Endothelial cell of umbilical vein (primary cell): ENCODE measurements around the gene MTA1. TPM values are rescaled to one million over a fixed set of nuclear protein-coding genes. Genes with fewer than 3 reads are reported as not detected.

Source experiments
- BruUV-seq: library from RNA; stranded (reverse); fragments of 400-500 nt; replicated peaks from 2 replicates; lab custom pipeline; 2021; lab: Mats Ljungman, UMichigan
- CTCF ChIA-PET: fragments of 300-600, 350-600 bp; sonication (Branson Sonifier 250); formaldehyde crosslinking; loops from one replicate; lab custom pipeline; 2021; ENCODE audit warnings: antibody characterized with exemption, inconsistent platforms; lab: Charles Lee
- POLR2A ChIA-PET: fragments of 300-600, 350-600 bp; sonication (Branson Sonifier 250); formaldehyde crosslinking; loops from one replicate; lab custom pipeline; 2021; ENCODE audit warnings: antibody characterized with exemption, inconsistent platforms; lab: Charles Lee
- DNase-seq: peaks from one replicate; pipeline ENCODE4 v3.0.0-alpha.2; 2011; ENCODE audit warnings: low read depth, low spot score
- FAIRE-seq: peaks from 2 replicates; lab custom pipeline; 2011; peaks lifted over from hg19 to GRCh38; lab: Jason Lieb, UNC
- H2AFZ ChIP-seq: 2 replicates; pipeline ENCODE4 v1.6.0; 2012; ENCODE audit warnings: low read depth, low read length, control low read depth, inconsistent platforms
- H3K27ac ChIP-seq: 2 replicates; pipeline ENCODE4 v1.5.1; 2011; ENCODE audit warnings: low read depth, mild to moderate bottlenecking, control low read depth, low read length, moderate library complexity; ENCODE audit not compliant: insufficient read depth
- H3K27me3 ChIP-seq, 2 experiments: 2 replicates each; pipeline versions ENCODE4 v1.6.0 to v1.6.1; 2011; ENCODE audit warnings: low read length in 2 of 2, mixed read lengths in 1 of 2; ENCODE audit not compliant: control insufficient read depth in 2 of 2, insufficient read depth in 2 of 2
- H3K36me3 ChIP-seq, 2 experiments: 2 replicates in 1 of 2; 3 replicates in 1 of 2; pipeline ENCODE4 v1.5.1; 2011; ENCODE audit warnings: low read length in 2 of 2, mild to moderate bottlenecking in 1 of 2, moderate library complexity in 1 of 2; ENCODE audit not compliant: control insufficient read depth in 2 of 2, insufficient read depth in 2 of 2; ENCODE audit errors: extremely low read depth in 1 of 2
- H3K4me1 ChIP-seq: 3 replicates; pipeline ENCODE4 v1.5.1; 2011; ENCODE audit warnings: mild to moderate bottlenecking, low read length; ENCODE audit not compliant: control insufficient read depth, insufficient read depth; ENCODE audit errors: extremely low read depth
- H3K4me2 ChIP-seq: 2 replicates; pipeline ENCODE4 v1.6.1; 2011; ENCODE audit warnings: low read length, control low read depth, mixed read lengths; ENCODE audit not compliant: insufficient read depth
- H3K4me3 ChIP-seq, 3 experiments: fragments of 200-600 bp in 1 of 3; sonication (generic), shearing (Covaris generic) in 1 of 3; replicated peaks in 1 of 3; 2 replicates each; pipeline ENCODE4 v1.5.1; 2011 to 2016; ENCODE audit warnings: control low read depth in 3 of 3, low read length in 3 of 3, mild to moderate bottlenecking in 2 of 3, inconsistent platforms in 1 of 3, low read depth in 1 of 3, moderate library complexity in 1 of 3; ENCODE audit not compliant: insufficient read depth in 1 of 3
- H3K79me2 ChIP-seq: 2 replicates; pipeline ENCODE4 v1.6.0; 2012; ENCODE audit warnings: low read length, inconsistent platforms; ENCODE audit not compliant: control insufficient read depth, insufficient read depth
- H3K9ac ChIP-seq: replicated peaks from 2 replicates; pipeline ENCODE3; 2011; ENCODE audit warnings: low read length, control low read depth; ENCODE audit not compliant: insufficient read depth; ENCODE audit errors: extremely low read depth
- H3K9me1 ChIP-seq: replicated peaks from 3 replicates; pipeline ENCODE4 v1.6.0; 2011; ENCODE audit warnings: mild to moderate bottlenecking, low read length; ENCODE audit not compliant: control insufficient read depth, insufficient read depth; ENCODE audit errors: extremely low read depth
- H3K9me3 ChIP-seq: replicated peaks from 2 replicates; pipeline ENCODE4 v1.5.1; 2012; ENCODE audit warnings: low read length, inconsistent platforms; ENCODE audit not compliant: control insufficient read depth, insufficient read depth
- H4K20me1 ChIP-seq: replicated peaks from 2 replicates; pipeline ENCODE3; 2011; ENCODE audit warnings: mild to moderate bottlenecking, low read length; ENCODE audit not compliant: control insufficient read depth, insufficient read depth; ENCODE audit errors: extremely low read depth
- EZH2 ChIP-seq: IDR thresholded peaks from 2 replicates; pipeline ENCODE4 v1.6.1; 2012; ENCODE audit warnings: borderline replicate concordance, low read depth, mild to moderate bottlenecking, moderate library complexity, low read length, inconsistent platforms; ENCODE audit not compliant: severe bottlenecking
- FOS ChIP-seq: IDR thresholded peaks from 2 replicates; pipeline ENCODE4 v1.6.1; 2011; ENCODE audit warnings: mild to moderate bottlenecking, low read length, moderate library complexity, borderline replicate concordance; ENCODE audit not compliant: insufficient read depth
- GATA2 ChIP-seq: IDR thresholded peaks from 2 replicates; pipeline ENCODE4 v1.7.0; 2011; ENCODE audit warnings: low read depth, mild to moderate bottlenecking, moderate library complexity, mixed read lengths, low read length; ENCODE audit not compliant: insufficient read length, insufficient read depth
- JUN ChIP-seq: IDR thresholded peaks from 2 replicates; pipeline ENCODE4 v1.6.1; 2011; ENCODE audit warnings: borderline replicate concordance, low read depth; ENCODE audit not compliant: insufficient read length, insufficient read depth
- MYC ChIP-seq: IDR thresholded peaks from one replicate; pipeline ENCODE4 v1.6.1; 2011; ENCODE audit warnings: mild to moderate bottlenecking, low read depth, low read length
- POLR2A ChIP-seq: IDR thresholded peaks from 2 replicates; pipeline ENCODE4 v1.6.1; 2012; ENCODE audit warnings: low read depth, mild to moderate bottlenecking, control low read depth, low read length
- POLR2AphosphoS5 ChIP-seq: IDR thresholded peaks from 2 replicates; pipeline ENCODE4 v1.6.1; 2012; ENCODE audit warnings: low read depth, mild to moderate bottlenecking, control low read depth, low read length, moderate library complexity; ENCODE audit not compliant: insufficient read depth
- dilution Hi-C: fragments of 300-500 bp; cut with MboI; formaldehyde crosslinking; loops from one replicate; pipeline ENCODE4 v1.15.0; 2019; ENCODE audit warnings: low sequenced_read_pairs; ENCODE audit not compliant: extremely low pct_ligation_motif_present
- intact Hi-C: fragments of 100-400 bp; cut with micrococcal nuclease; formaldehyde crosslinking; loops from one replicate; pipeline ENCODE4 v1.10.0; 2022
- polyA plus RNA-seq, 4 experiments: library from polyadenylated mRNA; depleted of rRNA in 3 of 4; stranded (reverse) in 3 of 4; unstranded in 1 of 4; fragments of >200 nt; gene quantifications; 2 replicates each; pipeline versions ENCODE4 v1.2.1 to v1.2.3, GENCODE V29; 2011 to 2012; ENCODE audit warnings: missing spikeins in 1 of 4
- total RNA-seq: library from RNA; stranded (reverse); gene quantifications from 2 replicates; pipeline ENCODE4 v1.2.3, GENCODE V29; 2021
- TF ChIP-seq, protein P1 (sequence below): IDR thresholded peaks from 2 replicates; pipeline ENCODE4 v1.6.1; 2011; ENCODE audit not compliant: insufficient read depth, insufficient read length
- TF ChIP-seq, protein P2 (sequence below), 2 donors: IDR thresholded peaks; 1 replicate in 1 of 2; 2 replicates in 1 of 2; pipeline ENCODE4 v1.5.1; 2011; ENCODE audit warnings: low read length in 2 of 2, mild to moderate bottlenecking in 2 of 2, moderate library complexity in 2 of 2, control low read depth in 1 of 2, inconsistent platforms in 1 of 2, low read depth in 1 of 2; ENCODE audit not compliant: insufficient read depth in 1 of 2; ENCODE audit errors: extremely low read depth in 1 of 2

MTA1 gene
- total and polyA plus RNA-seq, 2 donors (not counting 3 experiments of a cell fraction or from before 2014, with no cell fraction given), result 85.2 to 167 TPM

DNA sequence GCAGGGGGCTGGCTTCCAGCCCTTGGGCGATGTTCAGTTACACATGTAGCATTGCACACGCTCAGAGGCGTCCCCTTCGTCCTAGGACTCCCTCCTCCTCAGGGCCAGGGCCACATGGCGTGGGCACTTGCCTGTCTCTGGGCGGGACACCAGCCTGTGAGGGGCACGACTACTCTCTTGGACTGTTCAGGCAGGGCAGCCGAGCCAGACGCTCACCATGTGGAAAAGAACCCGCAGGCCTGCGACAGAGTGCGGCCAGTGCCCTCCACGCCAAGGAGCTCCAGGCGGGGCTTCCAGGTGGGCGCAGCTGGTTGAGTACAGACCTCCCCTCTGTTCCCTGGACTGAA is 20.9 kb downstream of the MTA1 start:
- H4K20me1 ChIP-seq, result no peaks in the 10 kb centered on the region
- H3K36me3 ChIP-seq, result peaks cover 0 to 34% of the 10 kb centered on the region in 2 experiments
- TF ChIP-seq JUN (no peak), POLR2AphosphoS5 (no peak), MYC (no peak), EZH2 (no peak), GATA2 (no peak), FOS (no peak), POLR2A (no peak)
- TF ChIP-seq, protein P1, sequence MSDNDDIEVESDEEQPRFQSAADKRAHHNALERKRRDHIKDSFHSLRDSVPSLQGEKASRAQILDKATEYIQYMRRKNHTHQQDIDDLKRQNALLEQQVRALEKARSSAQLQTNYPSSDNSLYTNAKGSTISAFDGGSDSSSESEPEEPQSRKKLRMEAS, result no peak
- no peak overlapping the region for H3K4me2 ChIP-seq
- BruUV-seq, result no TSS peak
- DNase-seq (no peak), FAIRE-seq (no peak)
- H3K9me3 ChIP-seq, result no peaks in the 10 kb centered on the region
- peaks cover 10% of the 10 kb centered on the region for H3K4me1 ChIP-seq
- intact Hi-C loops (no loop called here), dilution Hi-C loops (no loop called here)
- H3K79me2 ChIP-seq, result peaks cover 37% of the 10 kb centered on the region
- CTCF ChIA-PET, result interaction anchor here (1.2 kb wide), 1 partner anchor 49 kb away, joined by 5 read pairs; no protein-coding TSS in a partner anchor
- H3K4me3 ChIP-seq, result no peak overlapping the region
- no peak overlapping the region for H3K27ac ChIP-seq
- H3K9me1 ChIP-seq, result no peaks in the 10 kb centered on the region
- no peak overlapping the region for H2AFZ ChIP-seq
- POLR2A ChIA-PET, result no interaction called here
- no peak overlapping the region for H3K9ac ChIP-seq
- H3K27me3 ChIP-seq, result no peaks in the 10 kb centered on the region

DNA sequence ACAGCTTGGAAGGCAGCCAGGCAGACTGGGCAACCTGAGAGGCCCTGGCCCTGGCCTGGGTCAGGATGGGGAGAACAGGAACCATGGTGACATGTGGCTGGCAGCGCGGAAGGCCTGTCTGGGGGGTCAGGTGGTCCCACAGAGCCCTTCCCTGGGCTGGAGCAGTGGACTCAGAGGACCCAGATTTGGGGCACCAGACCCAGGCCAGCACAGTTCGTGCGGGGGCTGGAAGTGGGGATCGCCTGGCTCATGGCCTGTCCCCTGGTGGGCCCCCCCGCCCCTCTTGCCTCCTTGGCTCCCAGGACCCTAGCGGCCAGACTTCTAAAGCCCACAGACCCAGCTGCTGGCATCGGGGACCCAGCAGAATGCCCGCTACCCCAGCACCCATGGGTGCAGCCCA is 21.4 kb downstream of the MTA1 start:
- Histone ChIP-seq H3K4me3 (no peak overlapping the region), H3K9me3 (no peaks in the 10 kb centered on the region), H2AFZ (no peak overlapping the region), H3K4me2 (no peak overlapping the region), H3K9ac (no peak overlapping the region), H3K36me3 (peaks cover 0 to 34% of the 10 kb centered on the region in 2 experiments), H3K79me2 (peaks cover 33% of the 10 kb centered on the region), H3K4me1 (peaks cover 5% of the 10 kb centered on the region), H3K27ac (no peak overlapping the region), H3K27me3 (no peaks in the 10 kb centered on the region), H4K20me1 (no peaks in the 10 kb centered on the region), H3K9me1 (no peaks in the 10 kb centered on the region)
- FAIRE-seq (no peak), DNase-seq (no peak)
- BruUV-seq, result no TSS peak
- TF ChIP-seq FOS (no peak), EZH2 (no peak), GATA2 (no peak), JUN (no peak), POLR2A (no peak), MYC (no peak), POLR2AphosphoS5 (no peak)
- TF ChIP-seq, protein P2, sequence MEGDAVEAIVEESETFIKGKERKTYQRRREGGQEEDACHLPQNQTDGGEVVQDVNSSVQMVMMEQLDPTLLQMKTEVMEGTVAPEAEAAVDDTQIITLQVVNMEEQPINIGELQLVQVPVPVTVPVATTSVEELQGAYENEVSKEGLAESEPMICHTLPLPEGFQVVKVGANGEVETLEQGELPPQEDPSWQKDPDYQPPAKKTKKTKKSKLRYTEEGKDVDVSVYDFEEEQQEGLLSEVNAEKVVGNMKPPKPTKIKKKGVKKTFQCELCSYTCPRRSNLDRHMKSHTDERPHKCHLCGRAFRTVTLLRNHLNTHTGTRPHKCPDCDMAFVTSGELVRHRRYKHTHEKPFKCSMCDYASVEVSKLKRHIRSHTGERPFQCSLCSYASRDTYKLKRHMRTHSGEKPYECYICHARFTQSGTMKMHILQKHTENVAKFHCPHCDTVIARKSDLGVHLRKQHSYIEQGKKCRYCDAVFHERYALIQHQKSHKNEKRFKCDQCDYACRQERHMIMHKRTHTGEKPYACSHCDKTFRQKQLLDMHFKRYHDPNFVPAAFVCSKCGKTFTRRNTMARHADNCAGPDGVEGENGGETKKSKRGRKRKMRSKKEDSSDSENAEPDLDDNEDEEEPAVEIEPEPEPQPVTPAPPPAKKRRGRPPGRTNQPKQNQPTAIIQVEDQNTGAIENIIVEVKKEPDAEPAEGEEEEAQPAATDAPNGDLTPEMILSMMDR (IDR thresholded peaks at IDR 0.05; ENCODE audit: extremely low read depth in 1 of 2, insufficient read depth in 1 of 2, low read depth in 1 of 2, low read length in 2 of 2), result no peak
- TF ChIP-seq, protein P1, result no peak
- ChIA-PET POLR2A (no interaction called here), CTCF (interaction anchor here (0.9 to 1.2 kb wide), 2 partner anchors 10 to 49 kb away, joined by 3 to 5 read pairs; no protein-coding TSS in a partner anchor)
- dilution Hi-C loops (no loop called here), intact Hi-C loops (no loop called here)
